GM18505 (cell line): ENCODE data around the gene TNRC18.

Experiments used
- ATAC-seq: cut with Tn5 transposase; IDR thresholded peaks from one replicate; pipeline ENCODE4 v1.9.1; 2021; ENCODE audit not compliant: unreplicated experiment
- POLR2A ChIP-seq: IDR thresholded peaks from 4 replicates; pipeline ENCODE4 v1.6.1; 2011; ENCODE audit warnings: borderline replicate concordance; ENCODE audit not compliant: insufficient read depth, insufficient read length; ENCODE audit errors: extremely low read depth

The TNRC18 gene

GRCh38 chr7:5457245-5457735, 33.7 kb upstream of the TNRC18 start:
- ATAC-seq: no peak
- no peak for TF ChIP-seq POLR2A

GRCh38 chr7:5456409-5456808, 32.8 kb upstream of the TNRC18 start:
- TF ChIP-seq POLR2A: no peak
- ATAC-seq: no peak

GRCh38 chr7:5455581-5456219, 32.1 kb upstream of the TNRC18 start:
- no peak for ATAC-seq

GRCh38 chr7:5455175-5455574, 31.5 kb upstream of the TNRC18 start:
- ATAC-seq: no peak
- no peak for TF ChIP-seq POLR2A

More at GRCh38 chr7:5455581-5456219, 32.1 kb upstream of the TNRC18 start:
- TF ChIP-seq POLR2A: no peak

- TF ChIP-seq POLR2A: no peak
- ATAC-seq: no peak
Measured at GRCh38 chr7:5454485-5454884, 30.9 kb upstream of the TNRC18 start.

GRCh38 chr7:5453566-5454075, 30.0 kb upstream of the TNRC18 start:
- no peak for TF ChIP-seq POLR2A
- no peak for ATAC-seq

- no peak for TF ChIP-seq POLR2A
- ATAC-seq: no peak
Measured at GRCh38 chr7:5452937-5453540, 29.4 kb upstream of the TNRC18 start.

- TF ChIP-seq POLR2A: no peak
- ATAC-seq: no peak
Measured at GRCh38 chr7:5452470-5452899, 28.9 kb upstream of the TNRC18 start.

- no peak for TF ChIP-seq POLR2A
- no peak for ATAC-seq
Measured at GRCh38 chr7:5451391-5451790, 27.8 kb upstream of the TNRC18 start.

- no peak for TF ChIP-seq POLR2A
- no peak for ATAC-seq
Measured at GRCh38 chr7:5450549-5451327, 27.1 kb upstream of the TNRC18 start.

- no peak for TF ChIP-seq POLR2A
- ATAC-seq: no peak
Measured at GRCh38 chr7:5448378-5449037, 24.9 kb upstream of the TNRC18 start.

GRCh38 chr7:5445981-5446594, 22.5 kb upstream of the TNRC18 start:
- no peak for TF ChIP-seq POLR2A
- ATAC-seq: no peak

- no peak for TF ChIP-seq POLR2A
- no peak for ATAC-seq
Measured at GRCh38 chr7:5443678-5444077, 20.0 kb upstream of the TNRC18 start.
